GM12874 (cell line): ENCODE measurements around the gene LYRM2.

Experiments
- CTCF ChIP-seq: IDR thresholded peaks from 2 replicates; pipeline ENCODE4 v1.5.1; 2011; ENCODE audit warnings: low read depth, mild to moderate bottlenecking, control low read depth, low read length, moderate library complexity; ENCODE audit not compliant: insufficient read depth

LYRM2 gene

DNA sequence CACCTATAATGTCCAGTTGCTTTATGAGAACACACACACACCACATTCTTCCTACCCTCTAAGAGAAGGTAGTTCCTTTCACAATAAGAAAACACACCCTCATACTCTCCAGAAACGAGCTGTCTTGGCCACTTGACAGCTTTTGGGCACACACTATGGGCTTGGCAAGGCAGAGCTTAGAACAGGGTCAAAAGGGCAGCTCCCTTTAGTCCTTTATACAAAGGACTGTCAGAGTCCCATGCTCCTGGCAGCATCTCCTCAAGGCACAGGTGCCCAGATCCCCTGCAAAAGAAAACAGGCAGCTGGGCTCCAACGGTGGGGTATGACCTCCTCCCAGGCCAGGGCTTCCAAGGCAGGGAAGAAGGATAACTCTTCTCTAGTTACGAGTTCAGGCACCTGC is 4.9 kb upstream of the LYRM2 start:
- no peak for TF ChIP-seq CTCF

DNA sequence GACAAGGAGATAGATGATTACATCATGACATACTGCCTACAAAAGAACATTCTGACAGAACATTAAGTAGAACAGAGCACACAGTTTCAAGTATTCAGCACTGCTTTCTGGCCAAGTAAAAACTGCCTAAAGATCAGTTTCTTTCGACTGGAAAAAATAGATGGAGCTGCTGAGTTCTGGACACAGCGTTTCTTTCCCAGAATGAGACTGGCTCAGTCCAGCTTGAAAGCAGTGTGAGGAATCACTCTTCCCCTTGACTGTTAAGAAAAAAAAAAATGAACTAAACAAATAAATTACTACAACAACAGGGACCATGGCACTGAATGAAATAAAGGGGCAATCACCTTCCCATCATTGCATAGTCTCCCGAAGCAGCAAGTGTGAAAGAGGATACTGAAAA is 4.4 kb upstream of the LYRM2 start:
- no peak for TF ChIP-seq CTCF

DNA sequence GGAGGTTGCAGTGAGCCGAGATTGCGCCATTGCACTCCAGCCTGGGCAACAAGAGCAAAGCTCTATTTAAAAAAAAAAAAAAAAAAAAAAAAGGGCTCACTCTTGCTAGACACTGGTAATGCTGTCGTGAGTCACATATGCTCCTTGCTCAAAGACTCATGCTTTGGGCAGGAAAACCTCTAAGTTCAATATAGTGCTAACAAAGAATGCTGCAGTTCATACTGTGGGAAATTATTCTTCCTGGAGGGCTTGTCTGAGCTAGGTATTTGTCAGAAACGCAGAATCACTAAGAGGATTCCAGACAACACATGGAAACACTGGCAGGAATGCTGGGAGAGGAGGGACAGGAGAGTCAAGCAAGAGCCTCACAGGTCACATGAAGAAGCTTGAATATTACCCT is 2.3 kb upstream of the LYRM2 start:
- no peak for TF ChIP-seq CTCF

DNA sequence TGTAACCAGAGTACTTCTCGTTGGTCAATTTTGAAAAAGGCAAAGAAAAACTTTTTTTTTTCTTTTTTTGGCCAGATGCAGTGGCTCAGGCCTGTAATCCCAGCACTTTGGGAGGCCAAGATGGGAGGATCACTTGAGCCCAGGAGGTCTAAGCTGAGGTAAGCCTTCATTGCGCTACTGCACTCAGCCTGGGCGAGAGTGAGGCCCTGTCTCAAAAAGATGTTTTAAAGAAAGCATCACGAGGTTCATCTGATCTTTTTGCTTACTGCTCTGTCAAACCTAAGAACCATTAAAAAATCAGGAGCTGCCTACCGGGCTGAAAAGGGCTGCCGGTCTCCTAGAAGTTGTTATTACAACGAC is 607 bp downstream of the LYRM2 start:
- TF ChIP-seq CTCF = no peak

GRCh38 chr6:89630488-89630887 is 8.1 kb downstream of the LYRM2 start:
- TF ChIP-seq CTCF = no peak

DNA sequence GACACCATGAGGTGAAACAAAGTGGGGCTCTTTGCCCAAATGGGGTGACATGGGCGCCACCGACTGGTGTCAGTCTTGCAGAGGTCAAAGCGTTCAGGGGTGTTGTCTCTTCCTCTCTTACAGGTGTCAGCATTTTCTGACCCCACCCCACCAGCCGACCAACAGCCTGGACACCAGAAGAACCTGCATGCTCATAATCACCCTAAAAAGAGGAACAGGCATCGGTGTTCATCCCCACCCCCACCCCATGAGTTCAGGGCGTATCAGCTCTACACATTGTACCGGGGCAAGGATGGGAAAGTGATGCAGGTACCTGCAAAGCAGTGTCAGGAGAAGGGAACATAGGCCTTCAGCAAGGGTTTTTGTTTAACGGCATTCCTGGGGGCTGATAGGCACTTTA is 14.8 kb downstream of the LYRM2 start:
- no peak for TF ChIP-seq CTCF

- TF ChIP-seq CTCF = no peak
Observed at GRCh38 chr6:89619567-89619966, 19.0 kb downstream of the LYRM2 start.

- TF ChIP-seq CTCF = no peak
Observed at GRCh38 chr6:89618026-89618425, 20.5 kb downstream of the LYRM2 start.
